ENCODE measurements around the gene FUNDC1.

DNA sequence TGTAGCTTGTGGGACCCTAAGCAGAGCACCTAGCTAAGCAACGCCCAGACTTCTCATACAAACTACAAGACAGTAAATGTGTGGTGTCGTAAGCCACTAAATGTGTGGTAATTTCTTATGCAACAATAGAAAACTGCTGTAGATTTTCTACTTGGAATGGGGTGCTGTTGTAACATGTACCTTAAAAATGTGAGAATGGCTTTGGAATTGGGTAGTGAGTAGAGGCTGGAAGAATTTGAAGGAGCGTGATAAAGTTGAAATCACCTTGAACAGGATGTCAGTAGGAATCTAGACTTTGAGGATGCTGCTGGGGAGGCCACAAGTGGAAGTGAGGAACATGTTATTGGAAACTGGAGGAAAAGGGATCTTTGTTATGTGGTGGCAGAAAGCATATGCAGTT lies 43.2 kb upstream of the FUNDC1 start:
- TF ChIP-seq, protein P1, sequence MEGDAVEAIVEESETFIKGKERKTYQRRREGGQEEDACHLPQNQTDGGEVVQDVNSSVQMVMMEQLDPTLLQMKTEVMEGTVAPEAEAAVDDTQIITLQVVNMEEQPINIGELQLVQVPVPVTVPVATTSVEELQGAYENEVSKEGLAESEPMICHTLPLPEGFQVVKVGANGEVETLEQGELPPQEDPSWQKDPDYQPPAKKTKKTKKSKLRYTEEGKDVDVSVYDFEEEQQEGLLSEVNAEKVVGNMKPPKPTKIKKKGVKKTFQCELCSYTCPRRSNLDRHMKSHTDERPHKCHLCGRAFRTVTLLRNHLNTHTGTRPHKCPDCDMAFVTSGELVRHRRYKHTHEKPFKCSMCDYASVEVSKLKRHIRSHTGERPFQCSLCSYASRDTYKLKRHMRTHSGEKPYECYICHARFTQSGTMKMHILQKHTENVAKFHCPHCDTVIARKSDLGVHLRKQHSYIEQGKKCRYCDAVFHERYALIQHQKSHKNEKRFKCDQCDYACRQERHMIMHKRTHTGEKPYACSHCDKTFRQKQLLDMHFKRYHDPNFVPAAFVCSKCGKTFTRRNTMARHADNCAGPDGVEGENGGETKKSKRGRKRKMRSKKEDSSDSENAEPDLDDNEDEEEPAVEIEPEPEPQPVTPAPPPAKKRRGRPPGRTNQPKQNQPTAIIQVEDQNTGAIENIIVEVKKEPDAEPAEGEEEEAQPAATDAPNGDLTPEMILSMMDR (IDR thresholded peaks at IDR 0.05; ENCODE audit: low read depth, low read length, poor library complexity, severe bottlenecking), result no peak
- TF ChIP-seq EZH2phosphoT487 (IDR thresholded peaks at IDR 0.05; ENCODE audit: borderline replicate concordance, low read length), result no peak
